Kidney epithelial cell (primary cell): ENCODE results near the gene KCP. TPM values are rescaled to one million over a fixed set of nuclear protein-coding genes. Genes with fewer than 3 reads are reported as not detected.

Experiments
- DNase-seq: peaks from one replicate; pipeline ENCODE4 v3.0.0-alpha.2; 2010; ENCODE audit warnings: low read depth
- H3K27me3 ChIP-seq: 2 replicates; pipeline ENCODE4 v1.6.0; 2011; ENCODE audit warnings: low read length; ENCODE audit not compliant: control insufficient read depth, insufficient read depth
- H3K36me3 ChIP-seq: 2 replicates; pipeline ENCODE4 v1.5.1; 2011; ENCODE audit warnings: low read length; ENCODE audit not compliant: control insufficient read depth, insufficient read depth
- H3K4me3 ChIP-seq: 2 replicates; pipeline ENCODE4 v1.5.1; 2011; ENCODE audit warnings: low read depth, mild to moderate bottlenecking, control low read depth, low read length
- total RNA-seq: library from RNA; depleted of rRNA; stranded (reverse); fragments of >200 nt; gene quantifications from 2 replicates; pipeline ENCODE4 v1.2.3, GENCODE V29; 2015
- TF ChIP-seq, protein P1 (sequence below): IDR thresholded peaks from 2 replicates; pipeline ENCODE4 v1.5.1; 2011; ENCODE audit warnings: mild to moderate bottlenecking, moderate library complexity, low read length, control low read depth, inconsistent platforms; ENCODE audit not compliant: insufficient read depth, poor library complexity, severe bottlenecking

The KCP gene
- total RNA-seq, 1 donor from 2014 or later: 1.3 TPM

DNA sequence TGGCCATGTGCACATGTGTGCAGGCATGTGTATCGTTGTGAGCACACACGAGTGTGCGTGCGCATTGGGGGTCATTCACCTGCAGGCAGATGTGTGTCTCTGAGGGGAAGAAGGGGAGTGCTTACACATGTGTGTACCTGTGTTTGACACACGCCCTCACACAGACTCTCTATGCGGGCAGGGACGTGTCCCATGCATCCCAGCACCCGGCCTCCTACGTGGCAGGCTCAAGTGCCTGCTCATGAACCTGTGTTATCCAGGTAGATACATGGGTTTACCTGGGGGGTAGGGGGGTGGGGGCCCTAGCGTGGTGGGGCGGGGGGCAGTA lies 18.6 kb downstream of the KCP start:
- H3K36me3 ChIP-seq: no peaks in the 10 kb centered on the region
- H3K4me3 ChIP-seq: no peak overlapping the region
- TF ChIP-seq, protein P1, sequence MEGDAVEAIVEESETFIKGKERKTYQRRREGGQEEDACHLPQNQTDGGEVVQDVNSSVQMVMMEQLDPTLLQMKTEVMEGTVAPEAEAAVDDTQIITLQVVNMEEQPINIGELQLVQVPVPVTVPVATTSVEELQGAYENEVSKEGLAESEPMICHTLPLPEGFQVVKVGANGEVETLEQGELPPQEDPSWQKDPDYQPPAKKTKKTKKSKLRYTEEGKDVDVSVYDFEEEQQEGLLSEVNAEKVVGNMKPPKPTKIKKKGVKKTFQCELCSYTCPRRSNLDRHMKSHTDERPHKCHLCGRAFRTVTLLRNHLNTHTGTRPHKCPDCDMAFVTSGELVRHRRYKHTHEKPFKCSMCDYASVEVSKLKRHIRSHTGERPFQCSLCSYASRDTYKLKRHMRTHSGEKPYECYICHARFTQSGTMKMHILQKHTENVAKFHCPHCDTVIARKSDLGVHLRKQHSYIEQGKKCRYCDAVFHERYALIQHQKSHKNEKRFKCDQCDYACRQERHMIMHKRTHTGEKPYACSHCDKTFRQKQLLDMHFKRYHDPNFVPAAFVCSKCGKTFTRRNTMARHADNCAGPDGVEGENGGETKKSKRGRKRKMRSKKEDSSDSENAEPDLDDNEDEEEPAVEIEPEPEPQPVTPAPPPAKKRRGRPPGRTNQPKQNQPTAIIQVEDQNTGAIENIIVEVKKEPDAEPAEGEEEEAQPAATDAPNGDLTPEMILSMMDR: no peak
- no peak for DNase-seq
- peaks cover 13% of the 10 kb centered on the region for H3K27me3 ChIP-seq

- TF ChIP-seq, protein P1: peak; percentile 2
- Histone ChIP-seq H3K27me3 (peaks cover 13% of the 10 kb centered on the region), H3K4me3 (no peak overlapping the region), H3K36me3 (no peaks in the 10 kb centered on the region)
- no peak for DNase-seq
Observed at GRCh38 chr7:128891110-128891941, 19.2 kb downstream of the KCP start.

DNA sequence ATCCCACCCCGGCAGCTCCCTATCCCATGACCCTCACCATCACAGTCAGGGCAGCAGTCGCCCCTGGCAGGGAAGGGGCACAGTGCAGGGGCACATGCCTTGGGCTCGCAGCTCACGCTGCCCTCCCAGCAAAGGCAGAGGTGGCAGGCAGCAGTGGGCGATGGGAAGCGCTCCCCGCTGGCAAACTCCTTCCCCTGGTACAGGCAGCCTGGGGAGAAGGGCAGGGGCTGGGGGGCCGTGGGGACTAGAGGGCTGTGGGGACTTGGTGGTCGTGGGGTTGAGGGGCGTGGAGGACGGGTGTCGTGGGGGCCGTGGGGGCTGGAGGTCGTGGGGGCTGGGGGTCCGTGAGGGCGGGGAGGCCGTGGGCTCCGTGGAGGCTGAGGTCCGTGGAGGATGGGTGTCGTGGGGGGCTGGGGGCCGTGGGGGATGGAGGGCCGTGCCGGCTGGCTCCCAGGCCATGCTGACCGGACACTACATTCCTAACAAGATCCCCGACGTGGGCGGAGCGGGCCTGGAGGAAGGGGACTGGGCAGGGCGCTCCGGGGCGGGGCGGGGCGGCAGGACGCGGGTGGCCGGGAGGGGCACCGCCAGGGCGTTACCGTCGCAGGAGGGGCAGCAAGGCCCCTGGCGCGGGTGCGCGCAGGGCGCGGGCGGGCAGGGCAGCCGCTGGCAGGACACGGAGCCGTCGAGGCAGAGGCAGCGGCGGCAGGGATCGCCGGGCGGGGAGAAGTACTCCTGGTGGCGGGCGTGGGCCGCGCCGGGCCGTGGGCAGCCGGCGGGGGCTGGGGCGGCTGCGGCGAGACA lies 20.0 kb downstream of the KCP start:
- Histone ChIP-seq H3K27me3 (peaks cover 13% of the 10 kb centered on the region), H3K36me3 (no peaks in the 10 kb centered on the region), H3K4me3 (no peak overlapping the region)
- no peak for DNase-seq
- TF ChIP-seq, protein P1: no peak

- TF ChIP-seq, protein P1: no peak
- H3K4me3 ChIP-seq: no peak overlapping the region
- no peaks in the 10 kb centered on the region for H3K36me3 ChIP-seq
- peaks cover 16% of the 10 kb centered on the region for H3K27me3 ChIP-seq
- DNase-seq: no peak
Observed at GRCh38 chr7:128889121-128889520, 21.4 kb downstream of the KCP start.

DNA sequence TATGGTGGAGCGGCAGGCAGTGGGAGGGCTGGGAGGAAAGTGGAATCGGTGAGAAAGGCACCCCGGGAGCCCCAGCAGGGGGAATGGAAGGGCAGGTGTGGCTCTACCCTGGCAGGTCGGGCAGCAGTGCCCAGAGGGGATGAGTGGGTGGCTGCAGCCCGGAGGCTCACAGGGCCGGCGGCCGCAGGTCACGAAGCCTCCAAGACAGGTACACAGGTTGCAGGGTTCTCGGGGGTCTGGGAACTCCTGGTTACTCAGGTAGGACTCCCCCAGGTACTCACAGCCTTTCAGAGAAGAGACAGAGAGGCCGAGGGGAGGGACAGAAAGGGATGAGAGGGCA lies 21.8 kb downstream of the KCP start:
- H3K36me3 ChIP-seq: no peaks in the 10 kb centered on the region
- TF ChIP-seq, protein P1: no peak
- H3K4me3 ChIP-seq: no peak overlapping the region
- DNase-seq: no peak
- H3K27me3 ChIP-seq: peaks cover 16% of the 10 kb centered on the region
